ENCODE measurements around the gene NDOR1.

The NDOR1 gene

GRCh38 chr9:137199411-137200121 is 5.9 kb upstream of the NDOR1 start:
- no peak for DNase-seq

DNA sequence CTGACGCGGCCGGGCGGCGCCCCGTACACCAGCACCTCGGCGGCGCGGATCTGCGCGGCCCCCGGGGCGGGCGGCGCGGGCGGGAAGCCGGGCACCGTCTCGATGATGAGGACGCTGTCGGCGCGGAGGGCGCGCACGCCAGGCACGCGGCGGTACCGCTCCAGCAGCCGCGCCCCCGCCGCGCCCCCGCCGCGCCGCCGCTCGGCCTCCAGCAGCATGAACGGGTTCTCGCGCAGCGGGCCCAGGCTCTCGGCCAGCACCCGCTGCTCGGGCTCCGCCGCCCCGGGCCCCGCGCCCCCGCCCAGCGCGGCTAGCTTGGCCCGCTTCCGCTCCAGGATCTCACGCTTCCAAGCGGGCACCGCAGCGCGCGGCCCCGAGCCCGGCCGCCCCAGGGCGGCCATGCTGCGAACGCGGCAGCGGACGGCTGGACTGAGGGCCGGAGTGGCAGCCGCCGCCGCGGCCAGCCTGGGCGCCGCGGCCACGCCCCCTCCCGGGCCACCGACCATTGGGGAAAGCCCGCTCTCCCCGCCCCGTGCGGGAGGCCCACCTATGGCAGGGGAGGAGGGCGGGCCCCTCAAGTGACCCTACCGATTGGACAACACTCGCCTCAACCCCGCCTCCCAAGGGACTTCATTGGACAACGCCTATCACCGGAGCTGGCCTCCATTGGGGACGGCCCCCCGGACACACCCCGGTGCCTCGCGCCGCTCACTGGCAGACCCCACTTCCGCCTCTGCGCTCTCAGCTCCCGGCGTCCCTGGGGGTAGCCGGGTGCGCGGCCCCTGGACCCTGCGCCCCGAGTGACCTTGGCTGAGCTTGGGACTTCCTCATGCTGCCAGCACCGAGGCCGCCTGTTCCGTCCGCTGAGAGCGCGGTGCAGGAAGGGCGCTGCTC is 4.9 kb upstream of the NDOR1 start, which contains the start of gene TPRN:
TSS of gene TPRN (minus strand) at position 431 of the 894 bp plus-strand sequence. CDS start at position 401, 30 bp downstream.
- peak; percentile 99 for DNase-seq

GRCh38 chr9:137201205-137201868 is 4.2 kb upstream of the NDOR1 start:
- DNase-seq = no peak

DNA sequence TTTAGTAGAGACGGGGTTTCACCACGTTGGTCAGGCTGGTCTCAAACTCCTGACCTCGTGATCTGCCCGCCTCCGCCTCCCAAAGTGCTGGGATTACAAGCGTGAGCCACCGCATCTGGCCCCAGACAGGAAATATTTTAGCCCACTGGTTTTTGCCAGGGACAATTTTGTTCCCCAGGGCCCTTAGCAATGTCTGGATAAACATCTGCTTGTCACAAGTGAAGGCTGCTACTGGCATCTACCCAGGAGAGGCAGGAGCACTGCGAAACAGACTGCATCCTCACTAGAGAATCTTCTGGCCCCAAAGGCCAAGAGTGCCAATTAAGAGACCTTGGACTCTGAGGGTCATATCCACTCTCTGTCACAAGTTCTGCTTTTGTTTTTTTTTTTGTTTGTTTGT is 2.5 kb upstream of the NDOR1 start:
- DNase-seq = no peak

DNA sequence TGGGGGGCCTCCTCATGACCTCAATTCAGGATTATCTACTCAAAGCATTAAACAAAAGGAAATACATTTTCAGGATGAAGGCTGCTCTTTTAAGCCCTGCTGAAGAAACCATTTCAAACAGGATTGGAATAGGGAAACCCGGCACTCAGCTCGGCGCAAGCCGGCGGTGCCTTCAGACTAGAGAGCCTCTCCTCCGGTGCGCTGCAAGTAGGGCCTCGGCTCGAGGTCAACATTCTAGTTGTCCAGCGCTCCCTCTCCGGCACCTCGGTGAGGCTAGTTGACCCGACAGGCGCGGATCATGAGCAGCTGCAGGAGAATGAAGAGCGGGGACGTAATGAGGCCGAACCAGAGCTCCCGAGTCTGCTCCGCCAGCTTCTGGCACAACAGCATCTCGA is 772 bp upstream of the NDOR1 start:
- no peak for DNase-seq

- no peak for DNase-seq
These were observed 1.1 kb downstream of the NDOR1 start for GRCh38 chr9:137206602-137207001.

DNA sequence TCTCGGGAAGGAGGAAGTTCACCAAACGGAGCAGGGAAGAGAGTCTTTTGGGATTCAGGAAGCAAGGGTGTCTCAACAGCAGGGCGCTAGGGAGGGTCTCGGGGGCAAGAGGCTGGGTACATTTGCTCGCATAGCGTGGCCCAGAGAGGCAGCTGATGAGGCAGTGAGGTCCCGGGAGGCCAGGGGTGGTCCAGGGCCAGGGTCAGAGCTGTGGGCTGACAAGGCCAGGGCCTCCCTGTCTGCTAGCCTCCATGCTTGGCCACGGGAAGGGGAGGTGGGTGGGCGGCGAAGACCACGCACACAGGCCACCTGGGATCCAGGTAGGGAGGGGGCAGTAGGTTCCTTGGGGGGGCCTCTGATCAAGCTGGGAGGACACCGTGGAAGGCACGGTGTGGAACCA is 6.0 kb downstream of the NDOR1 start:
- DNase-seq = no peak

DNA sequence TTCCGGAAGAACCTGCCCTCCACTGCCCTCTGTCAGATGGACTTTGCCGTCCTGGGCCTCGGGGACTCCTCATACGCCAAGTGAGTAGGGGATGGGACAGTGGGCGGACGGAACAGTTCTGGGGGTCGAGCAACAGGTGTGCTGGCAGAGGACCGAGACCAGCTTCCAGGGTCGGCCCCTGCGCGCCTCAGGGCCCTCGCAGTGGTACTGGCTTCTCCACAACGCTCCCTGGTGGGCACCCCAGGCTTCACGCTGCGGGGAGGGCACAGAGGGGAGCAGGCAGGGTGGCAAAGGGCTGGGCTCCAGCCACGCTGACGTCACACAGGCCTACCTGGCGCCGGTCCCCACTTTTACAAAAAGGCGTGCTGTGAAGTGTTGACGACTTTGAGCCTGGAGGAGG is 7.0 kb downstream of the NDOR1 start:
- no peak for DNase-seq

DNA sequence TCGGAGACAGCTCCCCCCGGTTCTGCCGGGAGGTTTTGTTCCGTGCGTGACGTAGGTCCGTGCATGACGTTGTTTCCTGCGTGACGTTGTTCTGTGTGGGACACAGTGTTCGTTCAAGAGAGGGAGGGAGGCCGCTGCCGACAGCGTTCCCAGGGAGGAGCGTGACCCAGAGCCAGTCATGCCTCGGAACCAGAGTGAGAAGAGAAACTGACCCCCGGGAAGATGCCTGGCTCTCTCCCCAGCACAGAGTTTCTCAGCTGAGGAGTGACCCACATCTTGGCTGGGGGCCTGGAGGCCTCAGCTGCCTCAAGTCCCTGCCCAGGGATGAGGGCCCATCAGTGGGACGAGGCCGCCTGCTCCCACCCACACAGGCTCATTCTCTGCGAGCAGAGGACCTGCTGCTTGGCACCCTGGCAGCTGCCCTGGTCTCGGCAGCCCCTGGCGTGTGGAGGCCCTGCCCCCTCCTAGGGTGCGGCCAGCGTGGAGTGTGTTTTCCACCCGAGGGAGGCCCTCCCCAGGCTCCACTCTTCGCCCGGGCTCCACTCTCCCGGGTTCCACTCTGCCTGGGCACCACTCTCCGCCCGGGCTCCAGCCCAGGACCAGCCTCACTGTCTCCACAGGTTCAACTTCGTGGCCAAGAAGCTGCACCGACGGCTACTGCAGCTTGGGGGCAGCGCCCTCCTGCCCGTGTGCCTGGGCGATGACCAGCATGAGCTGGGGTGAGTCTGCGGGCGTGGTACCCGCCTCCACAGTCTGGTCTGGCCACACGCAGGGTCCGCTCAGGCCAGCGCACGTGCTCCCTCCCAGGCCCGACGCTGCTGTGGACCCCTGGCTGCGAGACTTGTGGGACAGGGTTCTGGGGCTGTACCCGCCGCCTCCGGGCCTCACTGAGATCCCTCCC is 7.9 kb downstream of the NDOR1 start:
- DNase-seq = no peak

GRCh38 chr9:137214620-137215019 is 9.1 kb downstream of the NDOR1 start:
- no peak for DNase-seq

DNA sequence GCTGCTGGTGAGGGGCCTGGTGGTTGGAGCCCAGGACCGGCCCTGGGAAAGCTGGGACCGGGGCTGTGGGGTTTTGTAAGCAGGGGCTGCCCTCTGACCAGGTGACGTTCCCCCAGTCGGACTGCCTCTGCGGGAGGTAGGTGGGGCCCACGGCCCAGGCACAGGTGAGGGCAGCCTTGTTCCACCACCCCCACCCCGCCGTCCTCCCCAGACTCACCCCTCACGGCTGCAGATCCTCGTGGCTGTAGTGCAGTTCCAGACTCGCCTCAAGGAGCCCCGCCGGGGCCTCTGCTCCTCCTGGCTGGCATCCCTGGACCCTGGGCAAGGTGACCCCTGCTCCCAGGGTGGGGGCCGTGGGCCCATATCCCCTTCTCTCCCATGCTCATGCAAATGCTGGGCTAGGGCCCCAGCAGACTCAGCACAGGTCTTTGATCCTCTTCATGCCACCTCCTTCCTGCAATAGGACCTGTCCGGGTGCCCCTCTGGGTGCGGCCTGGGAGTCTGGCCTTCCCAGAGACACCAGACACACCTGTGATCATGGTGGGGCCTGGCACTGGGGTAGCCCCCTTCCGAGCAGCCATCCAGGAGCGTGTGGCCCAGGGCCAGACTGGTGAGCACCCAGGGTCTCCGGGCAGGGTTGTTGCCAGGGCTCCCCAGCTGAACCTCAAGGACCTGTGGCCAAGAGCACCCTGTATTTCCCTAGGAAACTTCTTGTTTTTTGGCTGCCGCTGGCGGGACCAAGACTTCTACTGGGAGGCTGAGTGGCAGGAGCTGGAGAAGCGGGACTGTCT is 9.9 kb downstream of the NDOR1 start:
- no peak for DNase-seq

DNA sequence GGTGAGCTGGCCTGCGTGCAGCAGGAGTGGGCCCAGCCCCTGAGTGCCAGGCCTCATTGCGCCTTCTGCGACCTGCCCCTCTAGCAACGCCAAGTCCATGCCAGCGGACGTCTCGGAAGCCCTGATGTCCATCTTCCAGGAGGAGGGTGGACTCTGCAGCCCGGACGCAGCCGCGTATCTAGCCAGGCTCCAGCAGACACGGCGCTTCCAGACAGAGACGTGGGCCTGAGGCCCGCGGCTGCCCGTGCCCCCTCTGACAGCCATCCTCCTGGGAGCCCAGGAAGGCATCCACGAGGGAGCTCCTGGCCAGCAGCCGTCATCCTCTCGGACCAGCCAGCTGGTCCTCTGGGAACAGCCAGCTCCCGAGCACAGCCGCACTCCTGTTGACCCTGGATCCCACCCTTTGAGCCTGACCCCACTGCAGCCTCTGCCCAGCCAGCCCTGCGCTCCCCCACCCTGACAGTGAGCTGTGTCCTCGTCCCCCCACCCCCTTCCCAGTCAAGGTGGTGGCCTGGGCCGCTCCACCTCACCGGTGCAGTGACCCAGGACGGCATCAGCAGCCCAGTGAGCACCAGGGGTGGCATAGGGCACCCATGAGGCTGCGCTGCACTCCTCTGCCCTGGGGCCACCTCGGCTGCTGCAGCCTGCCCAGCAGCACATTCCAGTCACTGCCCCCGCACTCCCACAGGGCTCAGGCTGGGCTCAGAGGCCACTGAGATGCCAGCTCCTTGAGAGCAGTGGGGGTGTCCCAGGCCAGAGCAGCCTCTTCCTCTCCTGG is 10.9 kb downstream of the NDOR1 start:
- no peak for DNase-seq

- no peak for DNase-seq
These were observed 12.0 kb downstream of the NDOR1 start for GRCh38 chr9:137217276-137218211.

DNA sequence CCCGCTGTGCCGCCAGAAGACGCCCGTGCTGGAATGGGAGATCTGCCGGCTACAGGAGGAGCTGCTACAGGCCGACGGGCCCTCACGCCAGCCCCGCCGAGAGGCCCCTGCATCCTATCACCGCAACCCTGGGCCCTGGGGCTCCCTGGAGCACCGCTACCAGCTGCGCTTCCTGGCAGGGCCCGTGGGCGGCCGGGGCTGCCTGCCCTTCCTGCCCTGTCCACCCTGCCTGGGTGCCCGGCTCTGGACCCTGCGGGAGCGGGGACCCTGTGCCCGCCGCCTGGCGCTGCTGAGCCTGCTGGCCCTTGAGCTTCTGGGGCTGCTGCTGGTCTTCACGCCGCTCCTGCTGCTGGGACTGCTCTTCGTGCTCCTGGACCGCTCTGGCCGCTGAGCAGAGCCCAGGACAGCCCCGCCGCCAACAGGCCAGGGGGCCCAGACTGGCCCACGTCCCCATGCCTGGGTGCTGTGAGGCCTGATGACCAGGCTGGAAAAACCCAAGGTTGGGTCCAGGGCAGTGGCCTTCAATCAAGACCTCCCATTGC is 12.8 kb downstream of the NDOR1 start:
- no peak for DNase-seq

DNA sequence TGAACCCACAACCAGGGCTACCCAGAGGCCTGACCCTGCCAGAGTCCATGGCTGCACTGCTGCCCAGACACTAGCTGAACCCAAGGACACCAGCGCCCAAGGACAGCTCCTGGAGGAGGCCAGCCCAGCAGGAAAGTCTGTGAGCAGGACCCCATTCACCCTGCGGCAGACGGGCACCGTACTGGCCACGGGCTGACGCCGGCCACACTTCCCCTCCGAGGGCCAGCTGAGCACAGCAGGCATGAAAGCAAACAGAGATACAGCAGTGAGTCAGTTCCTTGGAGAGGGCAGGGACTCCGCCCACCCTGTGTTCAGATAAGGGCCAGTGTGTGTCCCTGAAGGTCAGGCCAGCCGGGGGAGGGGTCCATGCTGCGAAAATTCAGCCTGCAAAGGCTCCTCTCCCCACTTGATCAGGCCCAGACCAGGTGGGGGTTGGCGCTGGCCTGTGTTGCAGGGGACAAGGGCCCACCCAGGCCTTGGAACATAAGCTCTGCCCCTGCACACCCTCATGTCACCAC is 13.3 kb downstream of the NDOR1 start:
- peak in 1 of 2 experiments; percentile 39 for DNase-seq

- DNase-seq = no peak
These were observed 14.3 kb downstream of the NDOR1 start for GRCh38 chr9:137219757-137220316.

GRCh38 chr9:137220317-137221094 is 15.0 kb downstream of the NDOR1 start:
- DNase-seq = no peak

- no peak for DNase-seq
These were observed 15.6 kb downstream of the NDOR1 start for GRCh38 chr9:137221095-137221505.
